GM12878 (cell line): ENCODE data around the gene ARHGEF7. TPM values are rescaled to one million over a fixed set of nuclear protein-coding genes. Genes with fewer than 3 reads are reported as not detected.

Source experiments
- ATAC-seq: fragments of 200-7000 bp; cut with Tn5 transposase; 3 replicates; pipeline ENCODE4 v1.9.1; 2020; ENCODE audit warnings: mild to moderate bottlenecking, moderate library complexity
- BruUV-seq: library from RNA; stranded (reverse); fragments of 400-500 nt; replicated peaks from 2 replicates; lab custom pipeline; 2021; lab: Mats Ljungman, UMichigan
- CTCF ChIA-PET: fragments of 300-600 bp; sonication (Branson Sonifier 250); formaldehyde crosslinking; extraction: SDS; loops from one replicate; lab custom pipeline; 2021; ENCODE audit warnings: inconsistent platforms; lab: Yijun Ruan, JAX
- POLR2A ChIA-PET: fragments of 350-600 bp; formaldehyde crosslinking; extraction: SDS; loops from one replicate; lab custom pipeline; 2021; ENCODE audit warnings: inconsistent platforms; lab: Charles Lee
- RAD21 ChIA-PET: fragments of 300-600 bp; sonication (Branson Sonifier 250); formaldehyde crosslinking; loops from one replicate; lab custom pipeline; 2023; ENCODE audit warnings: antibody characterized with exemption; ENCODE audit not compliant: unreplicated experiment; lab: Charles Lee
- SMC1A ChIA-PET: fragments of 300-600 bp; sonication (Branson Sonifier 250); formaldehyde crosslinking; loops from one replicate; lab custom pipeline; 2023; ENCODE audit not compliant: unreplicated experiment, uncharacterized antibody; lab: Charles Lee
- DNase-seq: peaks from one replicate; pipeline ENCODE4 v3.0.0-alpha.2; 2011; ENCODE audit warnings: low read depth, low spot score
- FAIRE-seq: peaks from 3 replicates; lab custom pipeline; 2011; peaks lifted over from hg19 to GRCh38; lab: Jason Lieb, UNC
- H2AFZ ChIP-seq: 2 replicates; pipeline ENCODE4 v1.6.0; 2011; ENCODE audit warnings: low read depth, low read length, control low read depth; ENCODE audit not compliant: control insufficient read depth
- H3K27ac ChIP-seq: 2 replicates; pipeline ENCODE4 v1.5.1; 2011; ENCODE audit warnings: control low read depth; ENCODE audit not compliant: control insufficient read depth, insufficient read depth
- H3K27me3 ChIP-seq, 2 experiments: replicated peaks in 1 of 2; 2 replicates each; pipeline versions ENCODE4 v1.6.0 to v1.6.1; 2011; ENCODE audit warnings: low read length in 1 of 2; ENCODE audit not compliant: control insufficient read depth in 2 of 2, insufficient read depth in 2 of 2
- H3K36me3 ChIP-seq, 2 experiments: 2 replicates each; pipeline ENCODE4 v1.5.1; 2011; ENCODE audit warnings: low read length in 1 of 2; ENCODE audit not compliant: control insufficient read depth in 2 of 2, insufficient read depth in 2 of 2
- H3K4me1 ChIP-seq: 2 replicates; pipeline ENCODE4 v1.6.1; 2011; ENCODE audit warnings: mild to moderate bottlenecking, low read length, moderate library complexity, mixed read lengths; ENCODE audit not compliant: control insufficient read depth, insufficient read depth
- H3K4me2 ChIP-seq: 2 replicates; pipeline ENCODE4 v1.6.0; 2011; ENCODE audit warnings: control low read depth; ENCODE audit not compliant: control insufficient read depth, insufficient read depth
- H3K4me3 ChIP-seq: fragments of 200-600 bp; sonication (generic); 2 replicates; pipeline ENCODE4 v1.5.1; 2016
- H3K79me2 ChIP-seq: 2 replicates; pipeline ENCODE4 v1.6.0; 2011; ENCODE audit warnings: low read length; ENCODE audit not compliant: control insufficient read depth, insufficient read depth
- H3K9ac ChIP-seq: 2 replicates; pipeline ENCODE4 v1.8.0; 2011; ENCODE audit warnings: low read length, control low read depth, mixed read lengths; ENCODE audit not compliant: control insufficient read depth, insufficient read depth
- H3K9me3 ChIP-seq: replicated peaks from 3 replicates; pipeline ENCODE4 v1.5.1; 2011; ENCODE audit warnings: mild to moderate bottlenecking, low read length; ENCODE audit not compliant: control insufficient read depth, insufficient read depth
- H4K20me1 ChIP-seq: 2 replicates; pipeline ENCODE4 v1.6.0; 2011; ENCODE audit not compliant: control insufficient read depth, insufficient read depth
- BRCA1 ChIP-seq: IDR thresholded peaks from 2 replicates; pipeline ENCODE4 v1.6.1; 2011; ENCODE audit warnings: low read depth, low read length, improper control_type of control experiment
- CTCF ChIP-seq, 3 experiments: IDR thresholded peaks in 2 of 3; conservative IDR thresholded peaks in 1 of 3; 2 replicates each; pipeline ENCODE4 v1.5.1; 2011; ENCODE audit warnings: low read depth in 3 of 3, low read length in 3 of 3, mild to moderate bottlenecking in 3 of 3, control low read depth in 2 of 3, moderate library complexity in 2 of 3, inconsistent platforms in 1 of 3, mixed read lengths in 1 of 3; ENCODE audit not compliant: control insufficient read depth in 2 of 3, insufficient read depth in 1 of 3; ENCODE audit errors: extremely low read depth in 1 of 3
- CUX1 ChIP-seq: IDR thresholded peaks from 2 replicates; pipeline ENCODE4 v1.6.1; 2012; ENCODE audit warnings: improper control_type of control experiment, low read depth, low read length; ENCODE audit not compliant: insufficient replicate concordance
- FOXK2 ChIP-seq: fragments of 450-650 bp; IDR thresholded peaks from 2 replicates; pipeline ENCODE4 v1.6.1; 2017; ENCODE audit warnings: mild to moderate bottlenecking, moderate library complexity
- HDAC2 ChIP-seq: fragments of 200-600 bp; sonication (generic); IDR thresholded peaks from 2 replicates; pipeline ENCODE4 v1.6.1; 2017
- HDGF ChIP-seq: fragments of 450-650 bp; IDR thresholded peaks from 2 replicates; pipeline ENCODE4 v1.6.1; 2016; ENCODE audit warnings: antibody characterized with exemption
- JUND ChIP-seq: IDR thresholded peaks from 2 replicates; pipeline ENCODE4 v1.6.1; 2012; ENCODE audit warnings: low read depth, mild to moderate bottlenecking, low read length, improper control_type of control experiment, moderate library complexity
- MXI1 ChIP-seq: fragments of 150-350 bp; IDR thresholded peaks from 2 replicates; pipeline ENCODE4 v1.6.1; 2011; ENCODE audit warnings: low read depth, mild to moderate bottlenecking, inconsistent platforms, low read length, improper control_type of control experiment
- NFXL1 ChIP-seq: fragments of 450-650 bp; IDR thresholded peaks from 2 replicates; pipeline ENCODE4 v1.6.1; 2017; ENCODE audit warnings: antibody characterized with exemption, mild to moderate bottlenecking, borderline replicate concordance
- NFYB ChIP-seq: IDR thresholded peaks from 2 replicates; pipeline ENCODE4 v1.6.1; 2011; ENCODE audit warnings: low read depth, mild to moderate bottlenecking, low read length, improper control_type of control experiment, moderate library complexity; ENCODE audit not compliant: insufficient read depth
- POLR2A ChIP-seq: IDR thresholded peaks from 2 replicates; pipeline ENCODE4 v1.6.1; 2011; ENCODE audit warnings: low read depth, mild to moderate bottlenecking, low read length
- SMAD1 ChIP-seq: fragments of 450-650 bp; IDR thresholded peaks from 2 replicates; pipeline ENCODE4 v1.6.1; 2018; ENCODE audit warnings: mild to moderate bottlenecking, low read depth; ENCODE audit not compliant: partially characterized antibody
- TARDBP ChIP-seq: IDR thresholded peaks from 2 replicates; pipeline ENCODE4 v1.6.1; 2016; ENCODE audit warnings: borderline replicate concordance
- TBL1XR1 ChIP-seq: IDR thresholded peaks from 2 replicates; pipeline ENCODE4 v1.6.1; 2012; ENCODE audit warnings: low read depth, low read length, improper control_type of control experiment
- TCF3 ChIP-seq: IDR thresholded peaks from 2 replicates; pipeline ENCODE4 v1.6.1; 2012; ENCODE audit warnings: low read depth, mild to moderate bottlenecking, low read length, borderline replicate concordance; ENCODE audit not compliant: insufficient read depth
- WGBS: methylation state at CpG from one replicate; pipeline ENCODE4 v1.1.6; 2016; ENCODE audit warnings: low lambda C conversion rate; ENCODE audit not compliant: insufficient replicate concordance, insufficient coverage; ENCODE audit errors: missing lambda C conversion rate; 5-methylcytosine and 5-hydroxymethylcytosine counted together
- in situ Hi-C: fragments of 300-500 bp; cut with MboI; formaldehyde crosslinking; loops from 9 replicates; pipeline ENCODE4 v1.14.3; 2018; ENCODE audit warnings: mixed read lengths
- intact Hi-C: fragments of 100-400 bp; cut with micrococcal nuclease; formaldehyde crosslinking; loops from one replicate; pipeline ENCODE4 v1.14.2; 2022; ENCODE audit not compliant: unreplicated experiment
- polyA plus RNA-seq, 11 experiments: library from polyadenylated mRNA; depleted of rRNA in 4 of 11; unstranded in 6 of 11; stranded (reverse) in 5 of 11; fragments of >200 nt; fragmentation: Nextera tagmentation in 4 of 11; fragmentation: Illumina TruSeq in 1 of 11; extraction: Ambion mirVana in 4 of 11; extraction: Trizol in 1 of 11; gene quantifications; 1 replicate in 1 of 11; 2 replicates in 10 of 11; pipeline versions ENCODE4 v1.2.1 to v1.2.3, GENCODE V29; 2011 to 2016; ENCODE audit warnings: inconsistent platforms in 2 of 11, missing spikeins in 2 of 11, low read depth in 1 of 11
- total RNA-seq, 4 experiments: library from RNA; depleted of rRNA in 3 of 4; stranded (reverse); fragments of >200 nt in 3 of 4; fragmentation: Illumina TruSeq in 1 of 4; extraction: Trizol in 1 of 4; gene quantifications; 2 replicates each; pipeline versions ENCODE4 v1.2.1 to v1.2.3, GENCODE V29; 2013 to 2021

The ARHGEF7 gene
- total and polyA plus RNA-seq, 10 of the 15 experiments (the other 5 are each of a cell fraction or from before 2014, with no cell fraction given): 4.7 to 65.5 (median 36.6) TPM

- in situ Hi-C loops (no loop called here), intact Hi-C loops (loop anchor here (10.0 kb wide), 1 partner anchor 468 kb away; the partner anchor contains the start of gene ING1)
- Histone ChIP-seq H3K9ac (no peak overlapping the region), H3K4me3 (no peak overlapping the region), H3K27me3 (no peaks in the 10 kb centered on the region), H3K4me1 (peaks cover 48% of the 10 kb centered on the region), H3K79me2 (peaks cover 94% of the 10 kb centered on the region), H2AFZ (no peak overlapping the region), H3K27ac (no peak overlapping the region; the same call in 1 of the 2 replicates), H3K36me3 (peaks cover 1 to 3% of the 10 kb centered on the region in 2 experiments; a peak in 2 of 4 replicates), H3K4me2 (no peak overlapping the region; the same call in 1 of the 2 replicates), H3K9me3 (no peaks in the 10 kb centered on the region; the same call in 2 of the 3 replicates), H4K20me1 (no peaks in the 10 kb centered on the region)
- no TSS peak for BruUV-seq
- DNase-seq (no peak), ATAC-seq (no peak), FAIRE-seq (no peak)
- WGBS: 87% methylated on average over 6 of the region's 6 CpGs
- CTCF ChIA-PET: interaction anchor here (0.6 to 2.0 kb wide), 7 partner anchors 15 to 114 kb away, joined by 3 to 5 read pairs (median 3); no protein-coding TSS in a partner anchor
- SMC1A ChIA-PET: interaction anchor here (0.9 to 10.0 kb wide), 6 partner anchors 8 to 115 kb away, joined by 3 to 99 read pairs (median 4); no protein-coding TSS in a partner anchor
- POLR2A ChIA-PET: interaction anchor here (0.6 to 1.3 kb wide), 3 partner anchors 16 to 22 kb away, joined by 3 read pairs; no protein-coding TSS in a partner anchor
- RAD21 ChIA-PET: interaction anchor here (2.5 to 6.0 kb wide), 2 partner anchors 21 to 26 kb away, joined by 7 to 36 read pairs; no protein-coding TSS in a partner anchor
- TF ChIP-seq MXI1: no peak
- no peak for TF ChIP-seq HDAC2
- no peak for TF ChIP-seq TCF3
- no peak for TF ChIP-seq SMAD1
- TF ChIP-seq POLR2A: no peak
- TF ChIP-seq NFYB: no peak
- no peak for TF ChIP-seq TBL1XR1
- no peak for TF ChIP-seq CUX1
- TF ChIP-seq JUND: no peak
- no peak for TF ChIP-seq FOXK2
- no peak for TF ChIP-seq NFXL1
- no peak for TF ChIP-seq HDGF
- TF ChIP-seq BRCA1: no peak
- TF ChIP-seq TARDBP: no peak
- TF ChIP-seq CTCF (IDR thresholded peaks at IDR 0.05 in 2 of 3, conservative IDR thresholded peaks at IDR 0.05 in 1 of 3; ENCODE audit: control insufficient read depth in 2 of 3, extremely low read depth in 1 of 3, insufficient read depth in 1 of 3, low read depth in 3 of 3, low read length in 3 of 3): no peak
Measured at GRCh38 chr13:111183087-111183645, 68.1 kb downstream of the ARHGEF7 start.
